ENCODE measurements around the gene CPT2. TPM values are rescaled to one million over a fixed set of nuclear protein-coding genes. Genes with fewer than 3 reads are reported as not detected.

The CPT2 gene
- total and polyA plus RNA-seq, 4 donors = 27.4 to 109 (median 74.8) TPM

DNA sequence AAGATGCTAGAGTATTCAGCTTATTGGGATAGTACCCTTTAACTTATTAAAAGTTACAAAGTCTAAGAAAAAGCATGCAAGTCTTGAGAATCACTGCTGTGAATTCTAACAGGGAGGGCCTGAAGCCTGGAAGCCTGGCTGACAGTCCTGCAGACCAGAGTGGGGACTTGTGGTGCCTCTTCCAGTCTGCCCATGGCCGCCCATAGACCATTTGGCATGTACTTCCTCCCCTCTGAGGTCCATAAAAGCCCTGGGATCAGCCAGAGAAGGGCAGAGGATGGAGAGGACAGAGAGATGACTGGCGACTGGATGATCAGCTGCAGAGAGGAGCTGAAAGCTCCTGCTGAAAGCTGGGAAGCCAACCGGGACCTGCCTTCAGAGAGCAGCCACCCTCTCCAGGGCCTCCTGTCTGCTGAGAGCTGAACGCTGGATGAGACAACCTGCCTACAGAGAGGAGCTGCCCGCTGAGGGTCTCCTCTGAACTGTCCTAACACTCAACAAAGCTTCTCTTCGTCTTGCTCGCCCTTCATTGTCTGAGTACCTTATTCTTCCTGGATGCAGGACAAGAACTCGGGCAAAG, 41.7 kb upstream of the CPT2 start:
- H3K4me3 ChIP-seq (ENCODE audit: low read depth in 1 of 3, low read length in 3 of 3) = no peak overlapping the region
- no peak overlapping the region for H3K9ac ChIP-seq (ENCODE audit: low read depth in 1 of 2, low read length in 2 of 2)
- H3K27me3 ChIP-seq (ENCODE audit: control insufficient read depth in 4 of 4, insufficient read depth in 4 of 4, low read length in 3 of 4) = no peaks in the 10 kb centered on the region

More for the DNA sequence above, 41.7 kb upstream of the CPT2 start:
- Histone ChIP-seq H3K4me1 (ENCODE audit: control insufficient read depth in 4 of 4, insufficient read depth in 4 of 4, low read length in 3 of 4) (peaks cover 0 to 6% (median 2%) of the 10 kb centered on the region in 4 donors), H3K27ac (ENCODE audit: low read depth in 1 of 2, low read length in 2 of 2) (no peak overlapping the region), H3K36me3 (ENCODE audit: control insufficient read depth in 4 of 4, insufficient read depth in 3 of 4, low read depth in 1 of 4, low read length in 3 of 4) (no peaks in the 10 kb centered on the region), H3K9me3 (ENCODE audit: control insufficient read depth in 4 of 4, low read length in 3 of 4) (no peaks in the 10 kb centered on the region)
- 95% methylated on average over 8 of the region's 8 CpGs for WGBS
- no peak for DNase-seq (ENCODE audit: low spot score)
- TF ChIP-seq, protein P1, sequence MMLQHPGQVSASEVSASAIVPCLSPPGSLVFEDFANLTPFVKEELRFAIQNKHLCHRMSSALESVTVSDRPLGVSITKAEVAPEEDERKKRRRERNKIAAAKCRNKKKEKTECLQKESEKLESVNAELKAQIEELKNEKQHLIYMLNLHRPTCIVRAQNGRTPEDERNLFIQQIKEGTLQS (IDR thresholded peaks at IDR 0.05) = no peak
- TF ChIP-seq, protein P2, sequence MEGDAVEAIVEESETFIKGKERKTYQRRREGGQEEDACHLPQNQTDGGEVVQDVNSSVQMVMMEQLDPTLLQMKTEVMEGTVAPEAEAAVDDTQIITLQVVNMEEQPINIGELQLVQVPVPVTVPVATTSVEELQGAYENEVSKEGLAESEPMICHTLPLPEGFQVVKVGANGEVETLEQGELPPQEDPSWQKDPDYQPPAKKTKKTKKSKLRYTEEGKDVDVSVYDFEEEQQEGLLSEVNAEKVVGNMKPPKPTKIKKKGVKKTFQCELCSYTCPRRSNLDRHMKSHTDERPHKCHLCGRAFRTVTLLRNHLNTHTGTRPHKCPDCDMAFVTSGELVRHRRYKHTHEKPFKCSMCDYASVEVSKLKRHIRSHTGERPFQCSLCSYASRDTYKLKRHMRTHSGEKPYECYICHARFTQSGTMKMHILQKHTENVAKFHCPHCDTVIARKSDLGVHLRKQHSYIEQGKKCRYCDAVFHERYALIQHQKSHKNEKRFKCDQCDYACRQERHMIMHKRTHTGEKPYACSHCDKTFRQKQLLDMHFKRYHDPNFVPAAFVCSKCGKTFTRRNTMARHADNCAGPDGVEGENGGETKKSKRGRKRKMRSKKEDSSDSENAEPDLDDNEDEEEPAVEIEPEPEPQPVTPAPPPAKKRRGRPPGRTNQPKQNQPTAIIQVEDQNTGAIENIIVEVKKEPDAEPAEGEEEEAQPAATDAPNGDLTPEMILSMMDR (IDR thresholded peaks at IDR 0.05; ENCODE audit: low read depth, low read length, missing input control) = no peak
- TF ChIP-seq HNF4G (IDR thresholded peaks at IDR 0.05) = no peak
- no peak for TF ChIP-seq GABPA (IDR thresholded peaks at IDR 0.05 in 1 of 2, conservative IDR thresholded peaks at IDR 0.05 in 1 of 2)
- TF ChIP-seq, protein P3, sequence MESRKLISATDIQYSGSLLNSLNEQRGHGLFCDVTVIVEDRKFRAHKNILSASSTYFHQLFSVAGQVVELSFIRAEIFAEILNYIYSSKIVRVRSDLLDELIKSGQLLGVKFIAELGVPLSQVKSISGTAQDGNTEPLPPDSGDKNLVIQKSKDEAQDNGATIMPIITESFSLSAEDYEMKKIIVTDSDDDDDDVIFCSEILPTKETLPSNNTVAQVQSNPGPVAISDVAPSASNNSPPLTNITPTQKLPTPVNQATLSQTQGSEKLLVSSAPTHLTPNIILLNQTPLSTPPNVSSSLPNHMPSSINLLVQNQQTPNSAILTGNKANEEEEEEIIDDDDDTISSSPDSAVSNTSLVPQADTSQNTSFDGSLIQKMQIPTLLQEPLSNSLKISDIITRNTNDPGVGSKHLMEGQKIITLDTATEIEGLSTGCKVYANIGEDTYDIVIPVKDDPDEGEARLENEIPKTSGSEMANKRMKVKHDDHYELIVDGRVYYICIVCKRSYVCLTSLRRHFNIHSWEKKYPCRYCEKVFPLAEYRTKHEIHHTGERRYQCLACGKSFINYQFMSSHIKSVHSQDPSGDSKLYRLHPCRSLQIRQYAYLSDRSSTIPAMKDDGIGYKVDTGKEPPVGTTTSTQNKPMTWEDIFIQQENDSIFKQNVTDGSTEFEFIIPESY (IDR thresholded peaks at IDR 0.05) = no peak
- no peak for TF ChIP-seq RXRA (IDR thresholded peaks at IDR 0.05)
- TF ChIP-seq EGR1 (IDR thresholded peaks at IDR 0.05; ENCODE audit: low read depth in 2 of 2) = no peak
- TF ChIP-seq TAF1 (conservative IDR thresholded peaks at IDR 0.05) = no peak
- TF ChIP-seq FOXA2 (IDR thresholded peaks at IDR 0.05) = no peak
- TF ChIP-seq JUND (IDR thresholded peaks at IDR 0.05) = no peak
- no peak for TF ChIP-seq RAD21 (IDR thresholded peaks at IDR 0.05)
- TF ChIP-seq HNF4A (conservative IDR thresholded peaks at IDR 0.05) = no peak
- no peak for TF ChIP-seq SP1 (IDR thresholded peaks at IDR 0.05)
- TF ChIP-seq FOXA1 (IDR thresholded peaks at IDR 0.05) = no peak
- TF ChIP-seq, protein P4, sequence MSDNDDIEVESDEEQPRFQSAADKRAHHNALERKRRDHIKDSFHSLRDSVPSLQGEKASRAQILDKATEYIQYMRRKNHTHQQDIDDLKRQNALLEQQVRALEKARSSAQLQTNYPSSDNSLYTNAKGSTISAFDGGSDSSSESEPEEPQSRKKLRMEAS (IDR thresholded peaks at IDR 0.05) = no peak
- no peak for TF ChIP-seq NR2F2 (IDR thresholded peaks at IDR 0.05)
- TF ChIP-seq YY1 (IDR thresholded peaks at IDR 0.05) = no peak
- TF ChIP-seq, protein P5, sequence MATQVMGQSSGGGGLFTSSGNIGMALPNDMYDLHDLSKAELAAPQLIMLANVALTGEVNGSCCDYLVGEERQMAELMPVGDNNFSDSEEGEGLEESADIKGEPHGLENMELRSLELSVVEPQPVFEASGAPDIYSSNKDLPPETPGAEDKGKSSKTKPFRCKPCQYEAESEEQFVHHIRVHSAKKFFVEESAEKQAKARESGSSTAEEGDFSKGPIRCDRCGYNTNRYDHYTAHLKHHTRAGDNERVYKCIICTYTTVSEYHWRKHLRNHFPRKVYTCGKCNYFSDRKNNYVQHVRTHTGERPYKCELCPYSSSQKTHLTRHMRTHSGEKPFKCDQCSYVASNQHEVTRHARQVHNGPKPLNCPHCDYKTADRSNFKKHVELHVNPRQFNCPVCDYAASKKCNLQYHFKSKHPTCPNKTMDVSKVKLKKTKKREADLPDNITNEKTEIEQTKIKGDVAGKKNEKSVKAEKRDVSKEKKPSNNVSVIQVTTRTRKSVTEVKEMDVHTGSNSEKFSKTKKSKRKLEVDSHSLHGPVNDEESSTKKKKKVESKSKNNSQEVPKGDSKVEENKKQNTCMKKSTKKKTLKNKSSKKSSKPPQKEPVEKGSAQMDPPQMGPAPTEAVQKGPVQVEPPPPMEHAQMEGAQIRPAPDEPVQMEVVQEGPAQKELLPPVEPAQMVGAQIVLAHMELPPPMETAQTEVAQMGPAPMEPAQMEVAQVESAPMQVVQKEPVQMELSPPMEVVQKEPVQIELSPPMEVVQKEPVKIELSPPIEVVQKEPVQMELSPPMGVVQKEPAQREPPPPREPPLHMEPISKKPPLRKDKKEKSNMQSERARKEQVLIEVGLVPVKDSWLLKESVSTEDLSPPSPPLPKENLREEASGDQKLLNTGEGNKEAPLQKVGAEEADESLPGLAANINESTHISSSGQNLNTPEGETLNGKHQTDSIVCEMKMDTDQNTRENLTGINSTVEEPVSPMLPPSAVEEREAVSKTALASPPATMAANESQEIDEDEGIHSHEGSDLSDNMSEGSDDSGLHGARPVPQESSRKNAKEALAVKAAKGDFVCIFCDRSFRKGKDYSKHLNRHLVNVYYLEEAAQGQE (IDR thresholded peaks at IDR 0.05) = no peak

All from liver (tissue), 9 donors.